ENCODE measurements around the gene GANC.
"Not testable (repeated sequence)": the region's sequence is repeated elsewhere in the genome, so short reads cannot be mapped to it uniquely, and the experiment has no call there.

The GANC gene

GRCh38 chr15:42337104-42337503, 64.1 kb downstream of the GANC start:
- peaks cover 75% of the 10 kb centered on the region for H3K36me3 Mint-ChIP-seq (ENCODE audit: low read depth)
- peaks cover 15% of the 10 kb centered on the region for H3K9me3 Mint-ChIP-seq
- not testable (repeated sequence) for H3K4me3 Mint-ChIP-seq; H3K27me3 Mint-ChIP-seq; H3K4me1 Mint-ChIP-seq (ENCODE audit: low read depth); H3K27ac Mint-ChIP-seq
- intact Hi-C loops (cut with micrococcal nuclease) = loop anchor here (5.0 kb wide), 1 partner anchor 95 kb away; no protein-coding TSS in a partner anchor

DNA sequence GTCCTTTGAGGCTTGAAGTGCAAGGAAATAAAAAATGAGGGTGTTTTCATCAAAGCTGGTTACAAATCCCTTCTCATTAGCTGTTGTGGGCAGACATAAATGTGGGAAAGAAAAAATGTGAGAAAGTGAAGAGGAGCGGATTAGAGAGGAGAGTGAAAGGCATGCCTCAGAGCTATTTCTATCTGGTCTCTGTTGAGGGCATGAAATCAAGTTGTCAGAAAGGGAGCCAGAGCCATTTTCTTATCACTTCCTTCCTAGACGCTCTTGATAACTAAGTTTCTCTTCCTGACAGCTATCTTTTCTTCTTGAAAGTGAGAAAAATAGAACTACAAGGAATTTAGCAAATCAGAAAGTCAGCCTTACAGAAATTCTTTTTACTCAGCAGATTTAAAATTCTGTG, 65.5 kb downstream of the GANC start:
- H3K27ac Mint-ChIP-seq = no peak overlapping the region
- H3K27me3 Mint-ChIP-seq = no peaks in the 10 kb centered on the region
- H3K36me3 Mint-ChIP-seq (ENCODE audit: low read depth) = peaks cover 76% of the 10 kb centered on the region
- H3K4me1 Mint-ChIP-seq (ENCODE audit: low read depth) = no peaks in the 10 kb centered on the region
- H3K4me3 Mint-ChIP-seq = no peak overlapping the region
- intact Hi-C loops (cut with micrococcal nuclease) = loop anchor here (5.0 kb wide), 1 partner anchor 96 kb away; no protein-coding TSS in a partner anchor
- peaks cover 15% of the 10 kb centered on the region for H3K9me3 Mint-ChIP-seq

- no peaks in the 10 kb centered on the region for H3K4me1 Mint-ChIP-seq (ENCODE audit: low read depth)
- intact Hi-C loops (cut with micrococcal nuclease) = no loop called here
These were observed 70.7 kb downstream of the GANC start for GRCh38 chr15:42343596-42344232.

GRCh38 chr15:42344763-42345162, 71.8 kb downstream of the GANC start:
- Mint-ChIP-seq H3K9me3 (no peaks in the 10 kb centered on the region), H3K4me1 (ENCODE audit: low read depth) (no peaks in the 10 kb centered on the region), H3K27me3 (no peaks in the 10 kb centered on the region), H3K27ac (no peak overlapping the region), H3K4me3 (no peak overlapping the region), H3K36me3 (ENCODE audit: low read depth) (peaks cover 96% of the 10 kb centered on the region)
- intact Hi-C loops (cut with micrococcal nuclease) = no loop called here

More at GRCh38 chr15:42343596-42344232, 70.7 kb downstream of the GANC start:
- Mint-ChIP-seq H3K27me3 (no peaks in the 10 kb centered on the region), H3K4me3 (no peak overlapping the region), H3K9me3 (no peaks in the 10 kb centered on the region), H3K27ac (no peak overlapping the region), H3K36me3 (ENCODE audit: low read depth) (peaks cover 98% of the 10 kb centered on the region)

GRCh38 chr15:42345504-42345903, 72.5 kb downstream of the GANC start:
- H3K9me3 Mint-ChIP-seq = no peaks in the 10 kb centered on the region
- no peak overlapping the region for H3K27ac Mint-ChIP-seq
- peaks cover 96% of the 10 kb centered on the region for H3K36me3 Mint-ChIP-seq (ENCODE audit: low read depth)

DNA sequence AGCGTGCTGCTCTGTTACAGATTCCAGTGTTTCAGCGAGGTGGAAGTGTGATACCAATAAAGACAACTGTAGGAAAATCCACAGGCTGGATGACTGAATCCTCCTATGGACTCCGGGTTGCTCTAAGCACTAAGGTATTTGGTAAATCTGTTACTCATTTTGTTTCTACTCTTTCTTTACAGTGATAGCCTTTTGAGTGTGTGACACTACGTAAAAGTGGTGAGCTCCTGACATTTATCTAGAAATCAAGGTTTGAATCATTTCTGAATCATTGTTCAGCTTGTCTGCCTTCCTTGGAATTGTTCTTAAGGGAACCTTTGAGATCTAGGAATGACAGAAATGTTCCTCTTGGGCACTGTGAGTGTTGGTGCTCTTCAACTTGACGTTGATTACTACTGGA, 75.1 kb downstream of the GANC start:
- H3K27me3 Mint-ChIP-seq = no peaks in the 10 kb centered on the region
- intact Hi-C loops (cut with micrococcal nuclease) = no loop called here
- H3K9me3 Mint-ChIP-seq = no peaks in the 10 kb centered on the region
- H3K4me1 Mint-ChIP-seq (ENCODE audit: low read depth) = no peaks in the 10 kb centered on the region
- H3K36me3 Mint-ChIP-seq (ENCODE audit: low read depth) = peaks cover 96% of the 10 kb centered on the region
- no peak overlapping the region for H3K27ac Mint-ChIP-seq
- H3K4me3 Mint-ChIP-seq = no peak overlapping the region

More at GRCh38 chr15:42345504-42345903, 72.5 kb downstream of the GANC start:
- H3K4me1 Mint-ChIP-seq (ENCODE audit: low read depth) = no peaks in the 10 kb centered on the region
- no peaks in the 10 kb centered on the region for H3K27me3 Mint-ChIP-seq
- intact Hi-C loops (cut with micrococcal nuclease) = no loop called here
- H3K4me3 Mint-ChIP-seq = no peak overlapping the region

- Mint-ChIP-seq H3K27me3 (no peaks in the 10 kb centered on the region), H3K4me1 (ENCODE audit: low read depth) (no peaks in the 10 kb centered on the region), H3K4me3 (no peak overlapping the region), H3K9me3 (no peaks in the 10 kb centered on the region), H3K36me3 (ENCODE audit: low read depth) (peaks cover 96% of the 10 kb centered on the region), H3K27ac (no peak overlapping the region)
- intact Hi-C loops (cut with micrococcal nuclease) = no loop called here
These were observed 76.2 kb downstream of the GANC start for GRCh38 chr15:42349186-42349585.

DNA sequence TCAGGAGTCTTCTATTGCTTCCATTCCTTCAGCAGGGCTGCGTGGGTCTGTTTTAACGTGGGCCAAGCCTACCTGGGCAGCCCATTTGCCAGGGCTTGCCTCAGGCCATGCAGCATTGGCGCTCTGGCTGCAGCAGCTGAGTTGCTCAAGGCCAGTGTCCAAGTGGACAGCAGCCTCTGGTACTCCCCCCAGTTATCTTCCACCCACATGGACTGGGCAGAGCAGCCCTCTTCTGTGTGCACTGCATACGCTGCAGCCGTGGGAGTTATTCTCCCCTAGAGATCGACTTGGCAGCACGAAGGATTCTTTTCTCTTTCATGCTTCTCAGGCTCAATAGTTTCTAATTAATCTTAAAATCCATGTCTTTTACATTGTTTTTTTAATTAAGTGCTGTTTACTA, 79.4 kb downstream of the GANC start:
- intact Hi-C loops (cut with micrococcal nuclease) = no loop called here
- Mint-ChIP-seq H3K9me3 (no peaks in the 10 kb centered on the region), H3K27ac (no peak overlapping the region), H3K27me3 (no peaks in the 10 kb centered on the region), H3K4me3 (no peak overlapping the region), H3K36me3 (ENCODE audit: low read depth) (peaks cover 95% of the 10 kb centered on the region), H3K4me1 (ENCODE audit: low read depth) (no peaks in the 10 kb centered on the region)

- Mint-ChIP-seq H3K36me3 (ENCODE audit: low read depth) (peaks cover 92% of the 10 kb centered on the region), H3K4me1 (ENCODE audit: low read depth) (no peaks in the 10 kb centered on the region), H3K4me3 (no peak overlapping the region), H3K27me3 (no peaks in the 10 kb centered on the region), H3K27ac (no peak overlapping the region), H3K9me3 (no peaks in the 10 kb centered on the region)
- intact Hi-C loops (cut with micrococcal nuclease) = no loop called here
These were observed 80.1 kb downstream of the GANC start for GRCh38 chr15:42353061-42353460.

DNA sequence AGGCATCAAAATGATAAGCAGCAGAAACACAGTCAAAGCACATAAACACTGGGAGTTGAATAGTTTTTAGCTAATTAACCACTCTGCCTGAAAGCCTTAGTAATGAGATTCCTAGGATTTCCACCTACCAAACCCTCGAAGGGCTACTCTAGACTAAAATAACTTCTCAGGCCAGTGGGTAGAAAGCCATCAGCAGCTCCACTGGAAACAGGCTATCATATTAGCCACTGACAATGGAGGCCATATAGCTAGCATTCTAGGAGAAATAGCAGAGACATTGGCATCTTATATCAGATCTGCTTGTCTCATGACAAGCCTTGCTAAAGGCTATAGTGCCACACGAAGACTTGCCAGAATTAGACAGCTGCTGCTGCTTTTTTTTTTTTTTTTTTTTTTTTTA, 81.8 kb downstream of the GANC start:
- intact Hi-C loops (cut with micrococcal nuclease) = no loop called here
- Mint-ChIP-seq H3K9me3 (no peaks in the 10 kb centered on the region), H3K36me3 (ENCODE audit: low read depth) (peaks cover 95% of the 10 kb centered on the region), H3K4me3 (no peak overlapping the region), H3K4me1 (ENCODE audit: low read depth) (peaks cover 6% of the 10 kb centered on the region), H3K27me3 (no peaks in the 10 kb centered on the region), H3K27ac (no peak overlapping the region)

- Mint-ChIP-seq H3K4me3 (no peak overlapping the region), H3K27ac (no peak overlapping the region), H3K4me1 (ENCODE audit: low read depth) (peaks cover 6% of the 10 kb centered on the region), H3K36me3 (ENCODE audit: low read depth) (peaks cover 95% of the 10 kb centered on the region), H3K27me3 (no peaks in the 10 kb centered on the region), H3K9me3 (no peaks in the 10 kb centered on the region)
- intact Hi-C loops (cut with micrococcal nuclease) = no loop called here
These were observed 82.3 kb downstream of the GANC start for GRCh38 chr15:42355291-42355690.

DNA sequence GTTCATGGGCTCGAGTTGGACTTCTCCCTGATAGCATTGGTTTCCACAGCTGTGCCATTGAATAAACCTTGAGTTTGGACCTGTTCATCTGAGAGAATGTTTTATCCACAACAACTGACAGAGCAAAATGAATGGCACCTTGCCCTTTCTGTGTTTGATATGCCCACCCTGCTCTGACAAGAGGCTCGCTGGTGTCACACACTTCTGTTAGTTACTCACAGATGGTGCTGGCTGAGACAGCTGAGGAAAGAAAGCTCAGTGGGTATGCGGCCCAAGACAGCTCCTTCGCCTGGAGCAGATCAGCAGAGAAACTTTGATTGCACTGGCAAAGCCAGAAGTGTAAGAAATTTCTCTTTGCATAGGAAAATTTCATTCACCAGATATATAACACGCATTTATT, 83.8 kb downstream of the GANC start:
- Mint-ChIP-seq H3K9me3 (no peaks in the 10 kb centered on the region), H3K27me3 (no peaks in the 10 kb centered on the region), H3K36me3 (ENCODE audit: low read depth) (peaks cover 93% of the 10 kb centered on the region), H3K27ac (no peak overlapping the region), H3K4me1 (ENCODE audit: low read depth) (peaks cover 6% of the 10 kb centered on the region), H3K4me3 (no peak overlapping the region)
- intact Hi-C loops (cut with micrococcal nuclease) = no loop called here

DNA sequence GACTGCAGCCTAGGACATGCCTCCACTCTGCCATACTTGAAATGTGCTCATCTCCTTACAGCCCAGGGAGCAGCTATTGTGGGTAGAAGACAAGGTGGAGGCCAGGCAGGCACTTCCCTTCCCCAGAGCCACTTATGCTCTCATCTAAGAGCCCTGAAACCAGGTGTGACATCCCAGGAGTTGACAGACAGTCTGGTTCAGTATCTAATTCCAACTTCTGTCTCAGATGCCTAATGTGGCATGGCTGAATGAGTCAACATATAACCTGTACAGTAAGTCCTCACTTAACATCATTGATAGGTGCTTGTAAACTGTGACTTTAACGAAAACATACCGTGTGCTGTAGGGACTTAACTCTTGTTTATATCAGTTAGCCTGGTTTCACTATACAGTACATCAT, 85.1 kb downstream of the GANC start:
- Mint-ChIP-seq H3K4me3 (no peak overlapping the region), H3K9me3 (no peaks in the 10 kb centered on the region), H3K27ac (no peak overlapping the region), H3K4me1 (ENCODE audit: low read depth) (peaks cover 6% of the 10 kb centered on the region), H3K36me3 (ENCODE audit: low read depth) (peaks cover 90% of the 10 kb centered on the region), H3K27me3 (no peaks in the 10 kb centered on the region)
- intact Hi-C loops (cut with micrococcal nuclease) = no loop called here

DNA sequence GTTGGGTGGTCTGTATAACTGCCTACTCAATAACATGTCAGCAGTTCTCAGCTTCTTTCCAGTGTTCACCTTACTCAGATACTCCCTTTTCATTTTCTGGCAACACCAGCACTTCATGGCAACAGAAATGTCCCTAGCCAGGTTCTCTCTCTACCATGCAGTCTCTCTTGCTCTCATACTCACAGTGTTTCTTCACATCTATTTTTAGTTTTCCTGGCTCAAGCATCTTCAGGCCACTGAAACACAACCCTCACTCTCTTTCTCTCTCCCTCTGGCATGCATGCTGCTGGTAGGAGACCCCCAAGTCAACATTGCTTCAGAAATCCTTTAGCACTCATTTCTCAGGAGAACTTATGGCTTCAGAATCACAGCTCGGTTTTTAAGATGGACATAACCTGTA, 86.2 kb downstream of the GANC start, which contains the start of gene CAPN3:
Gene CAPN3, plus strand, starts transcription at position 253 of the 400 bp plus-strand sequence. CDS start 305 bp downstream, outside the sequence.
- Mint-ChIP-seq H3K4me1 (ENCODE audit: low read depth) (peaks cover 6% of the 10 kb centered on the region), H3K9me3 (no peaks in the 10 kb centered on the region), H3K27ac (no peak within 1 kb of the TSS), H3K27me3 (no peaks in the 10 kb centered on the region), H3K36me3 (ENCODE audit: low read depth) (peaks cover 82% of the 10 kb centered on the region), H3K4me3 (no peak within 1 kb of the TSS)
- intact Hi-C loops (cut with micrococcal nuclease) = no loop called here

DNA sequence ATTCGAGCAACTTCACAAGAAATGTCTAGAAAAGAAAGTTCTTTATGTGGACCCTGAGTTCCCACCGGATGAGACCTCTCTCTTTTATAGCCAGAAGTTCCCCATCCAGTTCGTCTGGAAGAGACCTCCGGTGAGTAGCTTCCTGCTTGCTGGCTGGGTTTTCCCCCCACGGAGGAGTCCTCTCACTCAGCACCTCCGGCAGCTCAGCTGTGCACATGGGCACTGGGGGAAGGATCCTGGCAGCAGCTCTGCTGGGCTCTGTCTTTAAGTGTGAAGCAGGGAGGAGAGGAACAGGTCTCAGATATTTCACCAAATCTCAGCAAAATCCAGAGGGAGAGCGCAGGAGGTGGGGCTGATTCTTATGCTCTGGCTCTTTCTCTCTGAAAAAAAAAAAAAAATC, 87.0 kb downstream of the GANC start:
- intact Hi-C loops (cut with micrococcal nuclease) = no loop called here
- Mint-ChIP-seq H3K36me3 (ENCODE audit: low read depth) (peaks cover 75% of the 10 kb centered on the region), H3K27ac (no peak overlapping the region), H3K9me3 (no peaks in the 10 kb centered on the region), H3K4me1 (ENCODE audit: low read depth) (peaks cover 11% of the 10 kb centered on the region), H3K4me3 (no peak overlapping the region), H3K27me3 (no peaks in the 10 kb centered on the region)
